Large intestine (tissue), 3 donors: ENCODE measurements around the gene NTM. TPM values are rescaled to one million over a fixed set of nuclear protein-coding genes. Genes with fewer than 3 reads are reported as not detected.

Source experiments
- DNase-seq, 2 donors: peaks; one replicate each; pipeline versions ENCODE4 v3.0.0 to v3.0.0-alpha.2; 2013
- H3K27ac ChIP-seq: one replicate; pipeline ENCODE4 v1.5.1; 2013; ENCODE audit warnings: low read length
- H3K27me3 ChIP-seq: 2 replicates; pipeline ENCODE4 v1.6.1; 2013; ENCODE audit warnings: low read length; ENCODE audit not compliant: control insufficient read depth, insufficient read depth
- H3K36me3 ChIP-seq: 2 replicates; pipeline ENCODE4 v1.6.1; 2013; ENCODE audit warnings: low read length; ENCODE audit not compliant: control insufficient read depth, insufficient read depth
- H3K4me1 ChIP-seq: one replicate; pipeline ENCODE4 v1.6.1; 2013; ENCODE audit warnings: low read length; ENCODE audit not compliant: control insufficient read depth, insufficient read depth
- H3K4me3 ChIP-seq: one replicate; pipeline ENCODE4 v1.5.1; 2013; ENCODE audit warnings: low read length
- H3K9me3 ChIP-seq: one replicate; pipeline ENCODE4 v1.6.1; 2013; ENCODE audit warnings: mild to moderate bottlenecking, low read depth, low read length, moderate library complexity; ENCODE audit not compliant: control insufficient read depth
- WGBS: methylation state at CpG from one replicate; pipeline ENCODE4 v1.1.5; 2013; ENCODE audit warnings: low lambda C conversion rate; ENCODE audit not compliant: insufficient coverage; 5-methylcytosine and 5-hydroxymethylcytosine counted together
- polyA plus RNA-seq: library from polyadenylated mRNA; unstranded; fragments of 120-200 nt; gene quantifications from one replicate; pipeline ENCODE4 v1.2.1, GENCODE V29; 2013

The NTM gene
- polyA plus RNA-seq, 1 donor, result 17.2 TPM

DNA sequence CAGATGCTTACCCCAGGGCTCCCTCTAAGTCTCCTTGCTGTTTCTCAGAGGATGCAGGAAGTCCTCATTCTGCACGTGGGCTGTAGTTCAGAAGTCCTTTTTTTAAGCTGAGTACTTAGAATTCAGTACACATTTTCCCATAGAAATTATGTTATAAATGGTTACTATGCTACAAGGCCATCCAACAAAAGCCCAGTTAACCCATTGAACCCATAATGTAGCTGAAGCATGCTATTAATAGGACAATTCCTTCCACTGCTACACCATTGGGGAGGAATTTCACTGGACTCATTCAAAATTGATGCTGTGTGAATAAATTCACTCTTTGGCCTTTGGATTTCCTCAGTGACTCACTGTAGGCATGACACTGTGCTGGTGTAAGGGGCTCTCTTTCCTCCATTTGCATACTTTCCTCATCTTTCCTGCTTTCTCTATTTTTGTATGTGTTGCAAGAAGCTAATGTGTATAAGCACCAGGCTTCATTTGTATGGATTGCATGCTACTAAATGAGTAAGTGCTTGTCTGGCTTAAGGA is 148.0 kb downstream of the NTM start:
- no peak overlapping the region for H3K4me3 ChIP-seq
- no peak for DNase-seq
- H3K4me1 ChIP-seq, result no peaks in the 10 kb centered on the region

DNA sequence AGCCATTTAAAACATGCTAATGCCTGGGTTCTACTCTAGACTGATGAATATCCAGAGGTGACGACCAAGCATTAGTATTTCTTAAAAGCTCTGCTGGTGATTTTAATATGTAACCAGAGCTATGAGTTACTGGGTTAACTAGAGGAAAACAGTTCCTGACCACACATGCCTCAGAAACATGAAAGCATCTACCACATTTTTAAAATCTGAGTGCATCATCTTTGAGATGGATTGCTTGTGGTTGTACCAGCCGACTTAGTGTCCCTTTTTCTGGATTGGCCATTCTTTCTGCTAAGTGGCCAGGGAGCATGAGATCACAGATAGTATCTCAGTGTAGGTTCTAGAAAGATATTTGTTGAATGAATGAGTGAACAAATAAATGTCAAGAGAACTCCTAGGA is 152.4 kb downstream of the NTM start:
- H3K4me3 ChIP-seq, result no peak overlapping the region
- no peaks in the 10 kb centered on the region for H3K27me3 ChIP-seq
- no peaks in the 10 kb centered on the region for H3K4me1 ChIP-seq
- H3K36me3 ChIP-seq, result no peaks in the 10 kb centered on the region
- DNase-seq, result no peak
- no peak overlapping the region for H3K27ac ChIP-seq
- no CpG with 5 or more reads among the region's 2 CpGs for WGBS
- H3K9me3 ChIP-seq, result no peaks in the 10 kb centered on the region

More for the DNA sequence above, 148.0 kb downstream of the NTM start:
- no peaks in the 10 kb centered on the region for H3K36me3 ChIP-seq
- no peaks in the 10 kb centered on the region for H3K9me3 ChIP-seq
- no peaks in the 10 kb centered on the region for H3K27me3 ChIP-seq
- WGBS, result no CpG with 5 or more reads among the region's 1 CpG
- H3K27ac ChIP-seq, result no peak overlapping the region

DNA sequence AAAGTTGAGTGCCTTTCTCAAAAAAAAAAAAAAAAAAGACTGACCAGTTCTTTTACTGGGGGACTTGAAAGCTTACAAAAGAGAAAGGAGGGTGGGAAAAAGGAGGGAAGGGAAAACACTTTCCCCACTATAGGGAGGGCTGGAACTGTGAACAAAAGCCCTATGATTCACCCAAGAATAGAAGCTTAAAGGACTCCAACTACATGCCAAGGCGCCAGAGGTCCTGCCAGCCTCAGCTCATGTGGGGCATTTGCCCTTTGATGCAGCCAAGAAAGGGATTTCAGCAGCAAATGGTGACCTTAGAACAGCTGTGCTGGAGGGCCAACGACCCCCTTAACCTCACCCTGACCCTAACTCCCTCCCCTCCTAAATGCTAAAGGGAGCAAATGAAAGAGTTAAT is 160.0 kb downstream of the NTM start:
- no peaks in the 10 kb centered on the region for H3K9me3 ChIP-seq
- no peak overlapping the region for H3K27ac ChIP-seq
- no peak for DNase-seq
- H3K4me3 ChIP-seq, result no peak overlapping the region
- peaks cover 2% of the 10 kb centered on the region for H3K27me3 ChIP-seq
- H3K4me1 ChIP-seq, result no peaks in the 10 kb centered on the region
- no CpG with 5 or more reads among the region's 2 CpGs for WGBS
- no peaks in the 10 kb centered on the region for H3K36me3 ChIP-seq

DNA sequence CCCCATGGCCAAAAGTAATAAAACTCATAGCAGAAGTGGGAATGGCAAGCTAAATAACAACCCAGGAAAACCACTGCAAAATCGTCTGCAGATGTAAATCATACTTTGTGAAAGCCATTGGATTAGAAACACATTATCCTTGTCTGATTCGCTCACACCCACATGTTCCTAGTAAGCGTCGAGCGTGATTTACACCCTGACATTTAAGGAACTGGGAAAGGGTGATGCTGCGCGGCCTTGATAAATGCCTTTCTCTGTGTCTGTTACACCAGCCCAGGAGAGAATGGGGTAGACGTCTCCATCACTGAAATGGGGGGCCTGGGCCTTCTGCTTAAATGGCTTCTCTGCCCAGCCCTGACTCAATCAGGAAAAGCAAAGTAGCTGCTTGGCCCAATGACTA is 162.7 kb downstream of the NTM start:
- H3K36me3 ChIP-seq, result no peaks in the 10 kb centered on the region
- 100% methylated on average over 1 of the region's 8 CpGs for WGBS
- no peak overlapping the region for H3K27ac ChIP-seq
- peaks cover 2% of the 10 kb centered on the region for H3K27me3 ChIP-seq
- no peaks in the 10 kb centered on the region for H3K4me1 ChIP-seq
- no peak overlapping the region for H3K4me3 ChIP-seq
- H3K9me3 ChIP-seq, result no peaks in the 10 kb centered on the region
- DNase-seq, result no peak

DNA sequence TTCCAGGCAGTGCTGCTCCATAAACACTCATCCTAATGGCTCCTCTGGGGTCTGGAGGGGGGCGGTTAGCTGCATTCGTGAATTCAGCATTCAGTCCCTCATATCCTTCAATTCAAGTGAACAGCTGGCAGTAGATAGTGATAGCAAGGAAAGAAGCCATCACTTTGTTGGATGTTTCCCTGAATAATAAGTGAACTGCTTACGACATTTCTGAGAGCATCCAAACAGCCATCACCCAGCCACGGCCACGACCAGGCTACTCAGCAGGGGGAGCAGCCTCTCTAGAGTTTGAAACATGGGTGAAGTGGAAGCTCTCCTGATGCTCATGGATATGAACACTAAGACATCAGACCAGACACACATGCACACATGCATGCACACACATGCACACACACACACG is 163.6 kb downstream of the NTM start:
- Histone ChIP-seq H3K9me3 (no peaks in the 10 kb centered on the region), H3K27ac (no peak overlapping the region), H3K27me3 (peaks cover 2% of the 10 kb centered on the region), H3K36me3 (no peaks in the 10 kb centered on the region), H3K4me3 (no peak overlapping the region), H3K4me1 (no peaks in the 10 kb centered on the region)
- DNase-seq, result no peak
- no CpG with 5 or more reads among the region's 6 CpGs for WGBS

DNA sequence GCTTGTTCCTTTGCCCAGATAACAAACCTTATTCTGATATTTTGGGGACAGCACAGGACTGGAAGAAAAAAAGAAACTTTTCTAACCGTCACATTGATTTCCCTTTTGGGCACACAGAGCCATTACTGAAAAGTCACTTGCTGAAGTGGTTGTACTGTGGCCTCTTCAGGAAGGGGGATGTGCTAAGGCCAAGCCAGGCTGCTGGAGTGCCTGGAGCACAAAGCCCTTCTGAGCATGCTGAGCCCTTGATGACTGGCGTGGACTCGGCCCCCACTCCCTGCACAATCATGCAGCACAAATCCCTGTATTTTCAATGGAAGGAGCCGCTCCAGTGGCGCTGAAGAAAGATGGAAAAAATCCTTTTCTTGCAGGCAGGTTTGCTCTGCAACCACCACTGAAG is 164.2 kb downstream of the NTM start:
- DNase-seq, result no peak
- H3K4me3 ChIP-seq, result no peak overlapping the region
- no CpG with 5 or more reads among the region's 5 CpGs for WGBS
- H3K4me1 ChIP-seq, result no peaks in the 10 kb centered on the region
- peaks cover 2% of the 10 kb centered on the region for H3K27me3 ChIP-seq
- H3K27ac ChIP-seq, result no peak overlapping the region
- no peaks in the 10 kb centered on the region for H3K36me3 ChIP-seq
- H3K9me3 ChIP-seq, result no peaks in the 10 kb centered on the region

DNA sequence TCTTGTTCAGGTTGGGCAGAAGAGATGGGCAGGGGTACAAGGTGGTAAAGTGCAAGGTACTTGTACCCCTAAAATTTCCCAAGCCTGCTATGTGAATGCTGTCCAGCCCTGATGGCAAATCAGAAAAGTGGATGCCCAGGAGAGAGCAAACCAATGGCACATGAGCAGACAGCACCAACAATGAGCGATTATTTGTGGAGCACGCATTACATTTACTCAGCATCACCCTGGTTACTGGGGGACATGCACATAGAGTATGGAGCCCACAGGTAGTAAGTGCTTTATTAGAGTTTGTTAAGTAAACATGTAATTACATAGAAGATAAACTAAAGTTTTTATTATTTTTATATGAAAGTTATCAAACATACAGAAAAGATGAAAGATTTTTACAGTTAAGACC is 165.7 kb downstream of the NTM start:
- H3K36me3 ChIP-seq, result no peaks in the 10 kb centered on the region
- WGBS, result no CpG with 5 or more reads among the region's 2 CpGs
- no peak for DNase-seq
- no peak overlapping the region for H3K4me3 ChIP-seq
- no peaks in the 10 kb centered on the region for H3K9me3 ChIP-seq
- H3K27ac ChIP-seq, result no peak overlapping the region
- no peaks in the 10 kb centered on the region for H3K4me1 ChIP-seq
- H3K27me3 ChIP-seq, result no peaks in the 10 kb centered on the region

DNA sequence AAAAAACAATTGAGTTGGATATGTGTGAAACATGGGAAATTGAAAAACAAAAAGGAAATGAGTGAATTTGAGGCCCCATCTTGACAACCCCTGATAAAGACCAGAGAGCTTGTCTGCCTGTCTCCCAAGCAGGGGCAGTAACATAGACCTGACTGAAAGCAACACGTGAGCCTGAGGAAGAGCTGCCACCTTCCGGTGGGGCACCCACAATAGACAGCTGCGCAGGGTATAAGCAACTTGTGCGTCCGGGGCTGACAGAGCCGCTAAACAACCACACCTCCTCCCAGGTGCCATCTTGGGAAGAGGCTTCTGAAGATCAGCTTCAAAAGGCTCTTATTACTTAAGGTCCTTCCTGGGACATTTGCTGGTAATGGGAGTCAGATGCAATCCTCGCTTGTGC is 166.8 kb downstream of the NTM start:
- H3K4me1 ChIP-seq, result no peaks in the 10 kb centered on the region
- no peak overlapping the region for H3K4me3 ChIP-seq
- H3K27me3 ChIP-seq, result no peaks in the 10 kb centered on the region
- H3K27ac ChIP-seq, result no peak overlapping the region
- DNase-seq, result no peak
- no peaks in the 10 kb centered on the region for H3K36me3 ChIP-seq
- no peaks in the 10 kb centered on the region for H3K9me3 ChIP-seq
- WGBS, result no CpG with 5 or more reads among the region's 7 CpGs

DNA sequence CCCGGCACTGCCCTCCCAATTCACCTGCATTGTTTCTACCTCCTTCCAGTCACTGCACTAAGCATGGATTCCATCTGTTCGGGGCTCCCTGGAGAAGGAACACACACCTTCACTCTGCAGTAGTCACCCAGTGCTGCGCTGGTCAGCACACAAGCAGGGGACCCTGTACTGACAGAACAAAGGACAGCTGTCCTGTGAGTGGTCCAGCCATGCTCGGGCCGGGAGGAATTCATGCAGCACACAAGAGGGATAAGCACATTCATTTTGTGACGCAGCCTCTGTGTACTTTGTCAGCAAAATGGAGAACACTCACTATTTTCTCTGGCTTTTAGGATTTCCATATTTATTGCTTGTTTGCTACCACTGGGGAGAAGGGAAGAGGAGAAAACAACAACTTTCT is 167.3 kb downstream of the NTM start:
- 0% methylated on average over 1 of the region's 6 CpGs for WGBS
- Histone ChIP-seq H3K27ac (no peak overlapping the region), H3K4me3 (no peak overlapping the region), H3K4me1 (no peaks in the 10 kb centered on the region), H3K36me3 (no peaks in the 10 kb centered on the region), H3K27me3 (no peaks in the 10 kb centered on the region), H3K9me3 (no peaks in the 10 kb centered on the region)
- no peak for DNase-seq

DNA sequence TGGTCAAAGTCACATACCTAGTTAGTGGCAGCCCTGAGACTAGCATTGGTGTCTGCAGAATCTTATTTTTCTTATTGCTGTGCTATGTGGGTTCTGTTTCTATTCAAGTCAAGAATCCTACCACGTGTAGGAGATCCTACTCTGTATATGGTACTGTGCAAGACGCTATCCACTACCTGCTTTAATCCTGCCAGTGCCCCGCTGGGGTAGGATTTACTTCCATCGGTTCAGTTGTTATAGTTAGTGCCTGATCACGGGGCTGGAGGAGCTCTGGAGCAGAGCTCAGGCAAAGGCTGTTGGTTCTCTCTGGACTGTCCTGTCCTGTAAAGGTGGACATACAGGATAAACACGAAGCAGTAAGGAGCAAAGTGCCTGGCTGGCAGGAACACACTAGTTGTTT is 167.9 kb downstream of the NTM start:
- Histone ChIP-seq H3K36me3 (no peaks in the 10 kb centered on the region), H3K9me3 (no peaks in the 10 kb centered on the region), H3K27me3 (no peaks in the 10 kb centered on the region), H3K27ac (no peak overlapping the region), H3K4me1 (no peaks in the 10 kb centered on the region), H3K4me3 (no peak overlapping the region)
- no peak for DNase-seq
- 83% methylated on average over 1 of the region's 6 CpGs for WGBS

DNA sequence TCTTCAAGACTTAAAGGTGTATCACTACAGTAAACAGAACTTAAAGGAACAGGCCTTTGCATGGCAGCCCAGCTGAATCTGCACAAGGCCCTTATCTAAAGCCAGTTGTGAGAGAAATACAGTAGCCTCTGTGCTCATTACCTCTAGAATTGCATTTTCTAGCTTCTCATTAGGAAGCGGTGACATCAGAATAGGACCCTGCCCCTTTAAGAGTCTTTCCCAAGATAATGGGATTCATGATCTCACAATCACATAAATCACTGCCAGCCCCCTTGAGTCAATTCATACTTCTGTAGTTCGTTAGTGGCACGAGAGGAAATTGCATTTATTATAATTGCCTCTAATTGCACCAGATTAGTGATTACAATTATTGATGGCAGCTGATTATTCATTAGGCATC is 170.3 kb downstream of the NTM start:
- Histone ChIP-seq H3K27ac (no peak overlapping the region), H3K9me3 (no peaks in the 10 kb centered on the region), H3K4me3 (no peak overlapping the region), H3K36me3 (no peaks in the 10 kb centered on the region), H3K4me1 (no peaks in the 10 kb centered on the region), H3K27me3 (no peaks in the 10 kb centered on the region)
- WGBS, result no CpG with 5 or more reads among the region's 3 CpGs
- DNase-seq, result no peak
